Skeletal muscle satellite cell (primary cell): ENCODE results near the gene LYPLA2. TPM values are rescaled to one million over a fixed set of nuclear protein-coding genes. Genes with fewer than 3 reads are reported as not detected.

Experiments
- H3K27me3 ChIP-seq: 2 replicates; pipeline ENCODE4 v1.7.0; 2013; ENCODE audit warnings: low read length; ENCODE audit not compliant: control insufficient read depth, insufficient read depth
- H3K36me3 ChIP-seq: 2 replicates; pipeline ENCODE4 v1.7.0; 2013; ENCODE audit warnings: mild to moderate bottlenecking, control low read depth, low read length; ENCODE audit not compliant: insufficient read depth
- H3K4me1 ChIP-seq: 2 replicates; pipeline ENCODE4 v1.7.0; 2013; ENCODE audit warnings: low read length; ENCODE audit not compliant: control insufficient read depth, insufficient read depth
- H3K4me2 ChIP-seq: 2 replicates; pipeline ENCODE4 v1.7.0; 2013; ENCODE audit warnings: mild to moderate bottlenecking, low read length
- H3K4me3 ChIP-seq: 2 replicates; pipeline ENCODE4 v1.7.0; 2013; ENCODE audit warnings: low read length
- H3K9ac ChIP-seq: 2 replicates; pipeline ENCODE4 v1.7.0; 2013; ENCODE audit warnings: mild to moderate bottlenecking, low read depth, low read length, moderate library complexity
- H3K9me3 ChIP-seq: replicated peaks from 2 replicates; pipeline ENCODE4 v1.7.0; 2013; ENCODE audit warnings: mild to moderate bottlenecking, control low read depth, low read length
- total RNA-seq: library from RNA; depleted of rRNA; stranded (reverse); fragments of >200 nt; gene quantifications from 2 replicates; pipeline ENCODE4 v1.2.3, GENCODE V29; 2012; rRNA removed

Gene LYPLA2
- 47.4 and 55.9 TPM in 2 replicates for total RNA-seq

DNA sequence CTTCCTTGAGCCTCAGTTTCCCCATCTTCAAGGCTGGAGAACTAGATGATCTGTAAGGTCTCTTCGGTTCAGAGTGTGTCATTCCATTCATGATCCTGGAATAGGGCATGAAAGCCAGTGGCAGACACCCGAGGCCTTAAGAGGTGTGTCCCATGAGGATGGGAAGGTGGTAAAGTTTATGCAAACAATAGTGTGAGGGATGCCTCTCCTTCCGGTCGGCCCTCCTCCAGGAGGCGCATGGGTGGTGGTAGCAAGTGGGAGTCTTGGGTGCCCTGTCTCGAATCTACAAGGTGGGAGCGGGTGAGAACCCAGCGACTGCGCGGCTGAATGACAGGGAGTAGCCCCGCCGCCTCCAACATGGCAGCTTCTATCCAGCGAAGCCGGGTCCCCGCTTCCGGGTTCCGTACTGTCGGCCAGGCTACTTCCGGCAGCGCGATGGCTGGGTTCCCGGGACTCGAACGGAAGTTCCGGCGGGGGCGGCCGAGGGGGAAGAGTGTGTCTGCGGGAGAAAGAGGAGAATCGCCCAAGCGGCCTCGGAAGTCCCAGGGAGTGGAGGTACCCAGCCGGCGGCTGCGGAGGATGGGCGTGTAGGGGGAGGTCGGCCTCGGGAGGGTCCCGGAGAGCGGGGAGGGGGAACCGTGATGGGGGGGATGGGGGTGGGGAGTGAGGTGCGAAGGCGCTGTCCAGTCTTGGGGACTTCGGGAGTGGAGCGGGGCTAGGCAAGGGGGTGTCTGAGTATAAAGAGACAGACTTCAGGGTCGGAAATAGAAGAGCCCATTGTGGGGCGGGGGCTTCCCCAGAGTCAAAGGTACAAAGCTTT, at the start of gene LYPLA2:
Gene LYPLA2, plus strand, starts transcription at position 450 of the 820 bp plus-strand sequence. CDS start 1,538 bp downstream, outside the sequence.
- Histone ChIP-seq H3K9ac (peak within 1 kb of the TSS; percentile 87), H3K9me3 (no peaks in the 10 kb centered on the region), H3K36me3 (peaks cover 50% of the 10 kb centered on the region)

GRCh38 chr1:23741609-23742008, 49.3 kb upstream of the LYPLA2 start:
- Histone ChIP-seq H3K4me1 (peaks cover 20% of the 10 kb centered on the region), H3K27me3 (no peaks in the 10 kb centered on the region), H3K9me3 (no peaks in the 10 kb centered on the region), H3K36me3 (peaks cover under 1% of the 10 kb centered on the region), H3K4me2 (no peak overlapping the region), H3K9ac (no peak overlapping the region), H3K4me3 (no peak overlapping the region)

More for the DNA sequence above, at the start of gene LYPLA2:
- Histone ChIP-seq H3K4me3 (peak within 1 kb of the TSS; percentile 84), H3K4me2 (peak within 1 kb of the TSS; percentile 84), H3K27me3 (no peaks in the 10 kb centered on the region), H3K4me1 (peaks cover 28% of the 10 kb centered on the region)

GRCh38 chr1:23742670-23743286, 48.2 kb upstream of the LYPLA2 start:
- Histone ChIP-seq H3K27me3 (no peaks in the 10 kb centered on the region), H3K9me3 (no peaks in the 10 kb centered on the region), H3K4me2 (peak overlapping the region; percentile 97), H3K9ac (peak overlapping the region; percentile 90), H3K4me1 (peaks cover 20% of the 10 kb centered on the region), H3K4me3 (peak overlapping the region; percentile 98), H3K36me3 (peaks cover 11% of the 10 kb centered on the region)

GRCh38 chr1:23743287-23744152, 47.4 kb upstream of the LYPLA2 start, which contains the start of gene ELOA:
ELOA (plus strand) TSS chr1:23743471; CDS start chr1:23743504, 33 bp downstream.
- peaks cover 24% of the 10 kb centered on the region for H3K4me1 ChIP-seq
- peak within 1 kb of the TSS; percentile 97 for H3K4me2 ChIP-seq
- H3K4me3 ChIP-seq, result peak within 1 kb of the TSS; percentile 98
- H3K27me3 ChIP-seq, result no peaks in the 10 kb centered on the region
- H3K9ac ChIP-seq, result peak within 1 kb of the TSS; percentile 90
- no peaks in the 10 kb centered on the region for H3K9me3 ChIP-seq
- H3K36me3 ChIP-seq, result peaks cover 11% of the 10 kb centered on the region

DNA sequence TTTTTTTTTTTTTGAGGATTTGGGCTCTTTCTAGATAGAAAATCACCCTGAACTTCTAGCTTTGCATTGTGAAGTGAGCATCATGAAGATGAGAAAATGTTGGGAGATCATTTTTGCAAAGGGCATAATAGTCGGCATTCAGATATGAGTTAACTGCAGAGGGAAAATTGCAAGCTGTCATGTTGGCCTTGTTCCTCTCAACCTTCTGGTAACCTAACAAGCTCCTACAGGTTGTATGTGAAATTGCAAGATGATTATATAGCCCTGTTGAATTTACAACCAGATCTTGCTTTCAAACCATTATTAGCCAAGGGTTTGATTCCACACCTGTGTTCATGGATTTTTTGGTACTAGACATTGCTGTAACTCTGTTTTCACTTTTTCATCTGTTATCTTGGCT, 45.4 kb upstream of the LYPLA2 start:
- H3K36me3 ChIP-seq, result peaks cover 21% of the 10 kb centered on the region
- peak overlapping the region; percentile 90 for H3K9ac ChIP-seq
- no peaks in the 10 kb centered on the region for H3K27me3 ChIP-seq
- peaks cover 25% of the 10 kb centered on the region for H3K4me1 ChIP-seq
- H3K9me3 ChIP-seq, result no peaks in the 10 kb centered on the region
- H3K4me3 ChIP-seq, result peak overlapping the region; percentile 98
- H3K4me2 ChIP-seq, result peak overlapping the region; percentile 97

DNA sequence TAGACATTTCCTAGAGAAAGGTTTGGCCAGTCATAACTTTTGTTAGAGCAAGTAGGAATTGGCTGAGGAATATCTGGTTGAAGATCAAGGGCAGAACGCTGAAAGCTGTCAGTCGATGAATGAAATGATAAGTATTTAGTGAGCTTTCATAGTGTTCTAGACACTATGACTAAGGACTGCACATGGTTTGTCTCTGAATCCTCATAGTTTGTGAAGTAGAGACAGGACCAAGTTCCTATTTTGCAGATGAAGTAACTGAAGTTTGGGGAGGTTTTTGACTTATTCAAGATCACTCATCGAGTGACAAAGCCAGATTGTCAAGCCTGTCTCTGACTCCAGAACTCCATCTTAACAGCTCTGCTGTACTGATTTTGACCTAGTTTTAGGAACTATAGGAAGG, 42.9 kb upstream of the LYPLA2 start:
- no peaks in the 10 kb centered on the region for H3K27me3 ChIP-seq
- no peaks in the 10 kb centered on the region for H3K9me3 ChIP-seq
- no peak overlapping the region for H3K4me3 ChIP-seq
- H3K9ac ChIP-seq, result no peak overlapping the region
- H3K4me1 ChIP-seq, result peaks cover 17% of the 10 kb centered on the region
- H3K36me3 ChIP-seq, result peaks cover 46% of the 10 kb centered on the region
- no peak overlapping the region for H3K4me2 ChIP-seq

GRCh38 chr1:23751050-23751814, 39.7 kb upstream of the LYPLA2 start:
- H3K9ac ChIP-seq, result no peak overlapping the region

DNA sequence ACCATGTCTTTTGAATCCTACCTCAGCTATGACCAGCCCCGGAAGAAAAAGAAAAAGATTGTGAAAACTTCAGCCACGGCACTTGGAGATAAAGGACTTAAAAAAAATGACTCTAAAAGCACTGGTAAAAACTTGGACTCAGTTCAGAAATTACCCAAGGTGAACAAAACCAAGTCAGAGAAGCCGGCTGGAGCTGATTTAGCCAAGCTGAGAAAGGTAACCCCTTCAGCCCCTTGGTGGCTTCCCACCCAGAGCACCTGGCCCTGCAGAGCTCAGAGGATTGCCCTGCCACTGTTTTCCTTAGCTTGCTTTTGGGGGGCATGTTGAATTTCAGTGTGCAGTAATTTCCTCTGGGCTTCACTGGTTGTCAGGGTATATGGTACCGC, 39.1 kb upstream of the LYPLA2 start:
- Histone ChIP-seq H3K36me3 (peaks cover 81% of the 10 kb centered on the region), H3K9me3 (no peaks in the 10 kb centered on the region), H3K9ac (no peak overlapping the region), H3K27me3 (no peaks in the 10 kb centered on the region), H3K4me1 (peaks cover 10% of the 10 kb centered on the region), H3K4me2 (no peak overlapping the region), H3K4me3 (no peak overlapping the region)

More at GRCh38 chr1:23751050-23751814, 39.7 kb upstream of the LYPLA2 start:
- H3K27me3 ChIP-seq, result no peaks in the 10 kb centered on the region
- peaks cover 78% of the 10 kb centered on the region for H3K36me3 ChIP-seq
- peaks cover 5% of the 10 kb centered on the region for H3K4me1 ChIP-seq
- no peak overlapping the region for H3K4me2 ChIP-seq
- H3K9me3 ChIP-seq, result no peaks in the 10 kb centered on the region
- no peak overlapping the region for H3K4me3 ChIP-seq

DNA sequence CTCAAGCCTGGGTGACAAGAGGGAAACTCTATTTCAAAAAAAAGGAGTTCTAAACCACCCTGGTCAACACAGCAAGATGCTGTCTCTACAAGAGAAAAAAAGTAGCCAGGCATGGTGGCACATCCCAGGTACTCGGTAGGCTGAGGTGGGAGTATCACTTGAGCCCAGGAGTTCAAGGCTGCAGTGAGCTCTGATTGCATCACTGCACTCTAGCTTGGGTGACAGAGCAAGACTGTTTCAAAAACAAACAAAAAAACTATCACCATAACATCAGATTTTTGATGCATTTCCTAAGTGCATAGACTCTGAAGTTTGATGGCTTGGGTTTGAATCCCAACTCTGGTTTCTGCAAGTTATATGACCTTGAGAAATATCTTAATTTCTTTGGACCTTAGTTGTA, 38.0 kb upstream of the LYPLA2 start:
- Histone ChIP-seq H3K9me3 (no peaks in the 10 kb centered on the region), H3K9ac (no peak overlapping the region), H3K27me3 (no peaks in the 10 kb centered on the region), H3K36me3 (peaks cover 82% of the 10 kb centered on the region), H3K4me3 (no peak overlapping the region), H3K4me2 (no peak overlapping the region), H3K4me1 (peaks cover 11% of the 10 kb centered on the region)

DNA sequence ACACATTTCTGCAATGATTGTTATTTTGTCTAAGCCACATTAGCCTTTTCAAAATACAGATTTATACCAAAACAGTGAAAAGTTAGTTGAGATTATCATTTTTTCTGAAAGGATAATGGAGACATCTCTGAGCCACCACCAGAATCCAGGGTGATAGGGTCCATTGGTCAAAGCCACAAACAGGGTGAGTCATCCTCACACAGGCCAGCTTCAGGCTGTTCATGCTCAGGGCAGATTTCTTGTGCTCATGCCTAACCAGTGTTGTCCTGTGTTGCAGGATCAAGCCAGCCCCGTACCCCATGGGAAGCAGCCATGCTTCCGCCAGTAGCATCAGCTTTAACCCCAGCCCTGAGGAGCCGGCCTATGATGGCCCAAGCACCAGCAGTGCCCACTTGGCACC, 34.3 kb upstream of the LYPLA2 start:
- H3K9ac ChIP-seq, result no peak overlapping the region
- H3K4me1 ChIP-seq, result peaks cover 8% of the 10 kb centered on the region
- H3K9me3 ChIP-seq, result no peaks in the 10 kb centered on the region
- no peak overlapping the region for H3K4me2 ChIP-seq
- no peaks in the 10 kb centered on the region for H3K27me3 ChIP-seq
- no peak overlapping the region for H3K4me3 ChIP-seq
- H3K36me3 ChIP-seq, result peaks cover 92% of the 10 kb centered on the region
